Skeletal muscle satellite cell (primary cell): ENCODE measurements around the gene RPS21.

Experiments used
- H3K27me3 ChIP-seq: 2 replicates; pipeline ENCODE4 v1.7.0; 2013; ENCODE audit warnings: low read length; ENCODE audit not compliant: control insufficient read depth, insufficient read depth
- H3K36me3 ChIP-seq: 2 replicates; pipeline ENCODE4 v1.7.0; 2013; ENCODE audit warnings: mild to moderate bottlenecking, control low read depth, low read length; ENCODE audit not compliant: insufficient read depth
- H3K4me1 ChIP-seq: 2 replicates; pipeline ENCODE4 v1.7.0; 2013; ENCODE audit warnings: low read length; ENCODE audit not compliant: control insufficient read depth, insufficient read depth
- H3K4me2 ChIP-seq: 2 replicates; pipeline ENCODE4 v1.7.0; 2013; ENCODE audit warnings: mild to moderate bottlenecking, low read length
- H3K4me3 ChIP-seq: 2 replicates; pipeline ENCODE4 v1.7.0; 2013; ENCODE audit warnings: low read length
- H3K9ac ChIP-seq: 2 replicates; pipeline ENCODE4 v1.7.0; 2013; ENCODE audit warnings: mild to moderate bottlenecking, low read depth, low read length, moderate library complexity
- H3K9me3 ChIP-seq: replicated peaks from 2 replicates; pipeline ENCODE4 v1.7.0; 2013; ENCODE audit warnings: mild to moderate bottlenecking, control low read depth, low read length

The RPS21 gene

DNA sequence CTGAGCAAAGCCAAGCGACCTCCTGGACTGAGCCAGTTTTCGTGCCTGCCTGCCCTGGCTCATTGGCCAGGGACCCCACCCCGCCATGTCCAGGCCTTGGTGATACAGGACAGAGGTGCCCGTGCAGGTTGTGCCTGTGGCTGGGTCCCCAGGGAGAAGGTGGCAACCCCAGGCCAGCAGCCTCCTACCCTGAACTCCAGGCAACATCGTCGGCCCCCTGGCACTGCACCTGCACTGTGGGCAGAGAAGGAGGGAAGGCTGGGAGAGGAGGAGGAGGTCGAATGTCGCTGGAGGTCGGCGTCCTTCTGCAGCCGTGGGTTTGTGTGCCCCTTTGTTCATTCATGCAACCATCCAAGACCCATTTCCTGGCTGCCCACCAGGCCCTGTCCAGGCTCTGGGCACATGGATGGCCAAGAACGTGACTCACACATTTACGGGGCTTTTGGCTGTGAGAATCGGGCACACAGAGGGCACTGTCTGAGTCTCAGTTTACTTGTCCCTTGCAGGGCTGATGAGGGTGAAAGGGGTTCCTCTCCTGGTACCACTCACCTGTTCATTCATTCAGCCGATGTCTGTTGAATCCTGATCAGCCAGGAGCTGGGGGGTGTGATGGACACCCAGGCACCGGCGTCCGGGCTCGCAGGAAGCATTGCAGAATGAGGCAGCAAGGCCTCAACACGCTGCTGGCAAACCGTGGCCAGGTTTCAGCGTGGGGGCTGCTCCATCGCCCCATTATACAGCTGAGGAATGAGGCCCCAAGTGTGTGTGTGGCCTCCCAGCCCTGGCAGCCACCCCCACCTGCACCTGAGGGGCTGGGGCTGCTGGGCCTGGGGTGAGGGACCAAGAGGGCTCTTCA, 42.8 kb downstream of the RPS21 start:
- Histone ChIP-seq H3K9me3 (no peaks in the 10 kb centered on the region), H3K4me1 (no peaks in the 10 kb centered on the region), H3K36me3 (no peaks in the 10 kb centered on the region), H3K27me3 (peaks cover 65% of the 10 kb centered on the region), H3K4me2 (no peak overlapping the region), H3K4me3 (no peak overlapping the region), H3K9ac (no peak overlapping the region)

DNA sequence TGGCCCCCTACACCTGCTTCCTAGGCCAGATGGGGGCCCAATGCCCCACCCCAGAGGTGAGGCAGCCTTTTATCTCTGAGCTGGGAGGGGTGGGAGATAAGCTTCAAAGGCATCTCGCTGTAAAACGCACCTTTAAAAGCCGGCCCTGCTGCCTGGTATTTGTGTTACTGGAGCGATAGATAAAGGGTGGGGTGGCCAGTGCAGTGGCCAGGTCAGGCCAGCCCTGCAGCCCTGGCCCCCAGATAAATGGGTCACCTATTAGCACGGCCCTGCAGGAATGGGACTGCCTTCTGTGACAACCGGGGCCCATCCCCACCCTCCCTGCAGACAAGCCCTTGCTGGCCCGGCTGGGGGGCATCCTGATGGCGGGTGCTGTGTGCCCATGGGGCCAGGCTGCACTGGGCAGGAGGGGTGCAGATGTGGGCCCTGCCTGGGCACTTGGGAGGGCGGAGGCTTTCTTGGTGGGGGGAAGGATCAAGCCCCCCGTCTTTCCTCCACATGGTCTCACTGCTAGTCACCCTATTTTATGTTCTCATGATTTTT, 43.5 kb downstream of the RPS21 start:
- Histone ChIP-seq H3K9me3 (no peaks in the 10 kb centered on the region), H3K36me3 (no peaks in the 10 kb centered on the region), H3K9ac (no peak overlapping the region), H3K27me3 (peaks cover 67% of the 10 kb centered on the region), H3K4me3 (no peak overlapping the region), H3K4me1 (no peaks in the 10 kb centered on the region), H3K4me2 (no peak overlapping the region)

DNA sequence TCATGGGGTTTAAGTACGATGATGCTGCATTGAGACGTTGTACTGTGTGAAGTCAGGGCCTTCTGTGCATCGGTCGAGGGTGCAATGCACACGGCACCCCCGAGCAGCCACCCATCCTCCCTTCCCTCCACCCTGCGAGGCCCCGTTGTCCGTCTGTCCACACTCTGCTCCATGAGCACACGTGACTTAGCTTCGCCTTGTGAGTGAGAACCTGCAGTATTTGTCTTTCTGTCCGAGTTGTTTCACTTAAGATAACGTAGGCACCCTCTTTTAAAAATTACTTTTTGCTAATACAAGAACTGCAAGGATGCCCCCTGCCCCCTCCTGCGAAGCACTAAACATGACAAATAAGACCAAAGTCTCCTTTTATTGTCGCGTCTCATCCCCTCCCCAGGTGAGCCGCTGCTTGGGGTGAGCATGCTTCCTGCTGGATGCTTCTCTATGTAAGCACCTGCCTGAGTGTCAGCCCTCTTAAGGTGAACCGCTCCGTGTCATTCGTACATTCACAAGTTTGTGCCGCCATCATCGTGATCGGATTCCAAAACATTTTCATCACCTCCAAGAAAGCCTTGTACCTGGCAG, 44.1 kb downstream of the RPS21 start:
- Histone ChIP-seq H3K9ac (no peak overlapping the region), H3K27me3 (peaks cover 70% of the 10 kb centered on the region), H3K4me3 (no peak overlapping the region), H3K36me3 (no peaks in the 10 kb centered on the region), H3K4me1 (no peaks in the 10 kb centered on the region), H3K9me3 (no peaks in the 10 kb centered on the region), H3K4me2 (no peak overlapping the region)

DNA sequence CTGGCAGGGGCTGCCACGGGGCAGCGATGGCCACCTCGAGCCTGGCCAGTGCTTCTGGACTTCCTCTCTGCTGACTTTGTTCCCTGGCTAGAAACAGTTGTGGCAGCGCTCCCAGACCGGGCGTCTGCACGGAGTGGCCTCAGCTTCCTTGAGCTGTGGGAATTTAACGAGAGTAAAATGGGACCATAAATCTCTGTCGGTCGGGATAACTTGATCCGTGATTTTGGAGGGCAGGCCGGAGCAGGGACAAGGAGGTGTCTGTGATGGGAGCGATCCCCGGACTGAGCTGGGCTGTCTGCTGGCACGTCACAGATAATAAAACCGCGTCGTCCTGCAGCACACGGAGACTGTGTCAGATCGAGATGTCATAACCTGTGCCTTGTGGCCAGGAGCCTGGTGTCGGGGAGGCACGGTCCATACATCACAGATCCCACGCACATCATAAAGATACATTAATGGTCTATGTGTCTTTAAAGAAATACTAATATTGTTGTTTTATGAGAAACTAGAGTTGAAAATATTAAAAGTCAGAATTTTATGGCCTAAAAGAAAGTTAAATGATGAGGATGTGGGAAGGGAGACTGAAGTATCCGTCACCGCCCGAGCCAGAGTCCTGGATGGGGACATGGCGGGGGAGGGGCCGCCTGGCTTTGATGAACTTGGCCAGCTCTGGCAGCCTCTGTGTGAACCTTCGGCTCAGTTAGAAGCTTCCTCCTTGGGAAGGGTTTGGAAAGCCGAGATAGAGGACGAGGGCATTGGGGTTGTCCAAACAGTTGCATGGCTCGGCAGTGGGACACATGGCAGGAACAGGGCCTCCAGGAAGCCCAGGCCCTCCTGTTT, 47.0 kb downstream of the RPS21 start:
- Histone ChIP-seq H3K36me3 (no peaks in the 10 kb centered on the region), H3K27me3 (peaks cover 94% of the 10 kb centered on the region), H3K4me2 (no peak overlapping the region), H3K4me3 (no peak overlapping the region), H3K9me3 (no peaks in the 10 kb centered on the region), H3K4me1 (no peaks in the 10 kb centered on the region), H3K9ac (no peak overlapping the region)

DNA sequence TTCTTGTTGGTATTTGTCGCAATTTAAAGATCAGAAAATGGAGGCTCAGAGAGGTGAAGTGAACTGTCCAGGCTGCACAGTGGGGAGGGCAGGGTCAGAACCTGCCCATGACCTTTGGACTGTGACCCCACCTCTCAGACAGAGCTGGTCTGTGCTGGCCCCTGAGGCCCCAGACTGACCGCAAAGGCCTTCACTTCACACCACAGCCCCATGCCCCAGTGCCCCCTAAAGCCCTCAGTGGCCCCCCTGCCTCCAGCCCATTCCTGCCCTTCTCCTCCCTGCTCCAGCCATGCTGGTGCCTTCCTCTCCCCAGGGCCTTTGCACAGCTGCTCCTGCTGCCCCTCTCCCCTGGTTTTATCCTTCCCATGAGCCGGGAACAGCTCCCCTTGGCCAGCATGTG, 49.8 kb downstream of the RPS21 start:
- H3K4me3 ChIP-seq = no peak overlapping the region
- H3K9ac ChIP-seq = no peak overlapping the region
- no peaks in the 10 kb centered on the region for H3K36me3 ChIP-seq
- H3K4me2 ChIP-seq = no peak overlapping the region
- H3K9me3 ChIP-seq = no peaks in the 10 kb centered on the region
- H3K27me3 ChIP-seq = peaks cover 97% of the 10 kb centered on the region
- no peaks in the 10 kb centered on the region for H3K4me1 ChIP-seq

DNA sequence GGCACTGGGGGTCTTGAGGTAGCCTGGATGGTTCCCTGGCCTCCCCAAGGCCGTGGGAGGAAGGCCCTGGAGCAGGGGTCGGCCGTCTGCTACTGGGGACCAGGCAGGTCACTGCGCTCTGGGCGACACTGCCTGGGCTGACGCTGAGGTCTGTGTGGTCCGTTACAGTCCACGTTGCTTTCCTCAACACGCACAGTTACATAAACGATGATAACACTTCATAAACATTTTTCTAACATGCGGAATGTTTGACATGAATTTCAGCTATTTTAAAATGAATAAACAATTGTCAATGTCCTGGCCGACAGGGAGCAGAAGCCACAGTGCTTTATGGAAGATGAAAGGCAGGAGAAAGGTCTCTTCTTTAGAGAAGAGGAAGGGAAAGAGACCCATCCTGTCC, 50.6 kb downstream of the RPS21 start:
- Histone ChIP-seq H3K27me3 (peaks cover 99% of the 10 kb centered on the region), H3K4me3 (no peak overlapping the region), H3K4me2 (no peak overlapping the region), H3K4me1 (no peaks in the 10 kb centered on the region), H3K9me3 (no peaks in the 10 kb centered on the region), H3K36me3 (no peaks in the 10 kb centered on the region), H3K9ac (no peak overlapping the region)

DNA sequence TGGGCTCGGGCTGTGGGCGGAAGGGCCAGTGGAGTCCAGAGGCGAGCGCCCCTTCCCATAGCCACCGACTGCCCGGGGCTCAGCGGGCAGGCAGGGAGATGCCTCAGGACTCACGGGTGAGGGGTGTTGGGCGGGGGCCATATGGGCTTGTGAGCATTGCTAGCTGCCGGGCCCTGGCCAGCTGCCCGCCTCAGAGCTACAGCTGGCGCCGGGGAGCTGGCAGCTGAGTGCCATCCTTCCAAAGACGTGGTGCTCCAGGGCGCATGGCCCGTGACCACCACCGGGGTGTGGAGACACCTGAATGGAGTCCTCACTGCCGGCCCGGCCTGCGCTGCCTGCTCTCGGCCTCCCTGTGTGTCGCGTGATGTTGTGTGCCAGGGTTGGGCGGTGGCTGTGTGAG, 51.0 kb downstream of the RPS21 start:
- no peaks in the 10 kb centered on the region for H3K4me1 ChIP-seq
- H3K9ac ChIP-seq = no peak overlapping the region
- peaks cover 99% of the 10 kb centered on the region for H3K27me3 ChIP-seq
- H3K9me3 ChIP-seq = no peaks in the 10 kb centered on the region
- H3K4me2 ChIP-seq = no peak overlapping the region
- H3K4me3 ChIP-seq = no peak overlapping the region
- no peaks in the 10 kb centered on the region for H3K36me3 ChIP-seq
